NT2/D1 (cell line): ENCODE data around the gene INIP.
A peak's percentile ranks its signal among the peaks of the same experiment; 100 is the strongest.

Experiments
- DNase-seq: peaks from one replicate; pipeline ENCODE4 v3.0.0-alpha.2; 2011; ENCODE audit warnings: low read depth, low spot score
- H3K27me3 ChIP-seq: 2 replicates; pipeline ENCODE4 v1.6.0; 2011; ENCODE audit warnings: mild to moderate bottlenecking; ENCODE audit not compliant: insufficient read length, insufficient read depth
- H3K36me3 ChIP-seq: 2 replicates; pipeline ENCODE4 v1.6.1; 2011; ENCODE audit warnings: mild to moderate bottlenecking, low read length, mixed read lengths; ENCODE audit not compliant: insufficient read depth, insufficient read length
- H3K4me1 ChIP-seq: 2 replicates; pipeline ENCODE4 v1.5.1; 2011; ENCODE audit not compliant: insufficient read depth, insufficient read length
- H3K4me3 ChIP-seq: 2 replicates; pipeline ENCODE4 v1.5.1; 2011; ENCODE audit warnings: low read depth; ENCODE audit not compliant: insufficient read length
- H3K9ac ChIP-seq: 2 replicates; pipeline ENCODE4 v1.6.0; 2011; ENCODE audit warnings: low read depth; ENCODE audit not compliant: insufficient read length
- H3K9me3 ChIP-seq: 2 replicates; pipeline ENCODE4 v1.5.1; 2011; ENCODE audit warnings: mild to moderate bottlenecking, low read length; ENCODE audit not compliant: insufficient read depth
- SUZ12 ChIP-seq: IDR thresholded peaks from 2 replicates; pipeline ENCODE4 v1.6.1; 2011; ENCODE audit not compliant: insufficient read length, insufficient read depth; ENCODE audit errors: extremely low read depth
- YY1 ChIP-seq: IDR thresholded peaks from 2 replicates; pipeline ENCODE4 v1.6.1; 2011; ENCODE audit not compliant: insufficient read length, insufficient read depth
- ZNF274 ChIP-seq: IDR thresholded peaks from 2 replicates; pipeline ENCODE4 v1.6.1; 2011; ENCODE audit warnings: mild to moderate bottlenecking, low read depth, low read length

The INIP gene

DNA sequence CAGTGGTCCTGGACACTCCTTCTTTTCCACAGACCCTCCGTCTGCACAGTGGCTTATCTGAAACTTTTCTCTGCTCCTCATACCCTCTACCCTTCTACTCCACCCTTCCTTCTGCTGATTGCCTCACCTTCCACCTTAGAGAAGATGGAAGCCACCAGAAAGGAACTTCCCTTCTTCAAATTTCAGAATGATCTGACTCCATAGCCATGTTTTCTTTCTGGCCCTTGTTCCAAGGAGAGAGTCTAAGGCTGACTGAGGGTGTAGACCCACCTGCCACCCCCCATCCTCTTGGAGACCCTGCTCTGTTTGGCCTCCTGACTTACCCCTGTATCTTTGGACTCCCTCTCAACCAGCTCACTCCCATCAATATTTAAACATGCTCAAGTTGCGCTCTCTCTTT, 40.0 kb upstream of the INIP start:
- no peaks in the 10 kb centered on the region for H3K9me3 ChIP-seq
- no peak for DNase-seq
- no peak overlapping the region for H3K4me3 ChIP-seq
- H3K9ac ChIP-seq: no peak overlapping the region
- peaks cover 6% of the 10 kb centered on the region for H3K4me1 ChIP-seq
- no peaks in the 10 kb centered on the region for H3K27me3 ChIP-seq
- TF ChIP-seq SUZ12 (no peak), YY1 (no peak), ZNF274 (no peak)
- H3K36me3 ChIP-seq: no peaks in the 10 kb centered on the region

DNA sequence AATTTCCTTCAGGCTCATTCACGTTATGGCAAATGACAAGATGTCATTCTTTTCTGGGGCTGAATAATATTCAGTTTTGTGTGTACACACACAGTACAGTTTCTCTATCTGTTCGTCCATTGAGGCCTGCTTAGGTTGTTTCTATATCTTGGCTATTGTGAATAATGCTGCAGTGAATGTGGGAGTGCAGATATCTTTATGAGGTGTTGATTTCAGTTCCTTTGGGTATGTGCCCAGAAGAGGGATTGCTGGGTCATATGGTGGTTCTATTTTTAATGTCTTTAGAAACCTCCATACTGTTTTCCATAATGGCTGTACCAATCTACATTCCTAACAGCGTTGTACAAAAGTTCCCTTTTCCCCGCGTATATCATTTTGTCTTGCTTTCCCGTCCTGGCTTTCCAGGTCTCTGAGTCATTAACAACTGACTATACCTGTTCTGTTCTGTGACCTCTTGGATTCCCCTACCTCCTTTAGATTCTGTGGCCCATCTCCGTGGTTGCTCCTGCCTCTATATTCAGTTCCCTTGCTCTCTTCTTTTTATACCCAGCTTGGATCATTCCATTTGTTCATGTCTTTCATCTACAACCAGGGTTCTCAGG, 39.5 kb upstream of the INIP start:
- TF ChIP-seq ZNF274: no peak
- peaks cover 6% of the 10 kb centered on the region for H3K4me1 ChIP-seq
- H3K9ac ChIP-seq: no peak overlapping the region
- no peak for DNase-seq
- no peak overlapping the region for H3K4me3 ChIP-seq
- no peaks in the 10 kb centered on the region for H3K36me3 ChIP-seq
- H3K27me3 ChIP-seq: no peaks in the 10 kb centered on the region
- no peaks in the 10 kb centered on the region for H3K9me3 ChIP-seq

DNA sequence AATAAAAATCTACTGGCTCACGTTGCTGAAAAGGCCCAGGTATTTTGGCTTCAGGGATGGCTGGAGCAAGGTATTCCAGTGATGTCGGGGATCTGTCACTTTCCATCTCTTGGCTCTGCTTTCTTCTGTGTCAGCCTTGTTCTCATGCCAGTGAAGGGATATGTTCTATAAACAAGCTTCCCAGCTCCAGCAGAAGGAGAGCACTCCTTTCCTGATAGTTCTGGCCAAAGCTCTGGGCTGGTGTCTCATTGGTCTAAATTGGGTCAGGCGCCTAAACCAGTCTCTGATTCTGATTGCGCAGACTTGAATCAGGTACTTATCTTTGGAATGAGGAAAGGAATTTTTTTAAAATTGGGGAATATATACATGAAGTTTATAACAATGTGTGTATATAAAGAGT, 37.8 kb upstream of the INIP start:
- no peak for DNase-seq
- H3K4me3 ChIP-seq: no peak overlapping the region
- H3K4me1 ChIP-seq: peaks cover 6% of the 10 kb centered on the region
- no peaks in the 10 kb centered on the region for H3K9me3 ChIP-seq
- H3K36me3 ChIP-seq: no peaks in the 10 kb centered on the region
- no peaks in the 10 kb centered on the region for H3K27me3 ChIP-seq
- no peak for TF ChIP-seq YY1
- H3K9ac ChIP-seq: no peak overlapping the region

DNA sequence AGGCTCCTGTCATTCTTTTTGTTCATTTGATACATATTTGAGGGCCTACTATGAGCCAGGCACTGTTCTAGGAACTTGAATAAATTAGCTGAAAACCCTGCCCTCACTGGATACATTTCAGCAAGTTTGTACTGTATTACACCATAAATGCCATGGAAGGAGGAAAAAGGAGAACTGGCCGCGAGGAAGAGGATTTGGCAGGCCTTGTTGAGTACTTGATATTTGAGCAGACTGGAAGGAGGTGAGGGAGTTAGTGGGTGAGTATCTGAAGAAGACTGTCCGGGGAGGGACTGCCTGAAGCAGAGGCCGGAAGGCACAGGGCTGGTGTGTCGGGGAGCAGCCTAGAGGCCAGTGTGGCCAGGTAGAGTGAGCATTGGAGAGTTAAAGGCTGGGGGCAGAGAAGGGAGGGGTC, 37.1 kb upstream of the INIP start:
- Histone ChIP-seq H3K9me3 (no peaks in the 10 kb centered on the region), H3K27me3 (peaks cover 2% of the 10 kb centered on the region), H3K4me1 (peaks cover 7% of the 10 kb centered on the region), H3K9ac (peak overlapping the region; percentile 12), H3K36me3 (no peaks in the 10 kb centered on the region), H3K4me3 (no peak overlapping the region)
- no peak for TF ChIP-seq ZNF274
- TF ChIP-seq SUZ12: no peak
- no peak for TF ChIP-seq YY1
- DNase-seq: no peak

DNA sequence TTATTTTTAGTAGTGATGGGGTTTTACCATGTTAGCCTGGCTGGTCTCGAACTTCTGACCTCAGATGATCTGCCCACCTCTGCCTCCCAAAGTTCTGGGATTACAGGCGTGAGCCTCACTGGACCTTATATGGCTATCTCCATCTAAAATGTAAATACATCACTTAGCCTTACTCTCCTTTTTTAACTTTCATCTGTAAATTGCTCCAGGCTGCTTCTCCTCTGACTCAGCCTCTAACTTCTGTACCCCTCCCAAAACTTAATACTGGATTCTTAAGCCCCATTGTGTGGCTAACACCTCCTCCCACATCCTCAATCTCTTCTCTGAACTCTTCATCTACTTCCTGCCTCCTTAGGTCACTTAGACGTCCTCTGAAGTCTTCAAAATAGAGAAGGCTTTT, 36.7 kb upstream of the INIP start:
- no peaks in the 10 kb centered on the region for H3K36me3 ChIP-seq

DNA sequence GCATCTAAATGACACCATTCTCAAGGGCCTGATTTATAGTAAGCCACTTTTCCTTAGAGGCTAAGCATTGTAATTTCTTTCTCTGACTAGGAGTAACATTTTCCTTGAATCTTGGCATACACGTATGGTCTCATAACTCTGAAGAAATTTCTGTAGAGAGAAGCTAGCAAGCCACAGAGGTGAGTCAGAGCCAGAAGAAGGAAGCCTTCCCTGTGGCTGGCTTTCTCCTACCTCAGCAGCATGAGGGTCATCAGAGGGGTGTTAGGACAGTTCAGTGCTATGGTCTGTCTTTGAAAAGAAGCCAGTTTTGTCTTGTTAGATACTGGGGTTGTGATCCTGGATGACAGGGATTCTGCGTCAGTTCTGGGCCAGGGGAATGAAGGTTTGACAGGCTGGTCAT, 35.8 kb upstream of the INIP start:
- no peak overlapping the region for H3K9ac ChIP-seq
- H3K36me3 ChIP-seq: no peaks in the 10 kb centered on the region
- H3K4me1 ChIP-seq: peaks cover 8% of the 10 kb centered on the region
- no peaks in the 10 kb centered on the region for H3K9me3 ChIP-seq
- H3K4me3 ChIP-seq: no peak overlapping the region
- DNase-seq: no peak
- H3K27me3 ChIP-seq: peaks cover 9% of the 10 kb centered on the region
- TF ChIP-seq YY1: no peak
- TF ChIP-seq SUZ12: no peak
- TF ChIP-seq ZNF274: no peak

More for the DNA sequence above, 36.7 kb upstream of the INIP start:
- H3K4me1 ChIP-seq: peaks cover 8% of the 10 kb centered on the region
- H3K27me3 ChIP-seq: peaks cover 3% of the 10 kb centered on the region
- H3K9ac ChIP-seq: no peak overlapping the region
- H3K4me3 ChIP-seq: no peak overlapping the region
- DNase-seq: peak; percentile 71
- no peaks in the 10 kb centered on the region for H3K9me3 ChIP-seq
- TF ChIP-seq ZNF274 (no peak), YY1 (no peak), SUZ12 (no peak)

DNA sequence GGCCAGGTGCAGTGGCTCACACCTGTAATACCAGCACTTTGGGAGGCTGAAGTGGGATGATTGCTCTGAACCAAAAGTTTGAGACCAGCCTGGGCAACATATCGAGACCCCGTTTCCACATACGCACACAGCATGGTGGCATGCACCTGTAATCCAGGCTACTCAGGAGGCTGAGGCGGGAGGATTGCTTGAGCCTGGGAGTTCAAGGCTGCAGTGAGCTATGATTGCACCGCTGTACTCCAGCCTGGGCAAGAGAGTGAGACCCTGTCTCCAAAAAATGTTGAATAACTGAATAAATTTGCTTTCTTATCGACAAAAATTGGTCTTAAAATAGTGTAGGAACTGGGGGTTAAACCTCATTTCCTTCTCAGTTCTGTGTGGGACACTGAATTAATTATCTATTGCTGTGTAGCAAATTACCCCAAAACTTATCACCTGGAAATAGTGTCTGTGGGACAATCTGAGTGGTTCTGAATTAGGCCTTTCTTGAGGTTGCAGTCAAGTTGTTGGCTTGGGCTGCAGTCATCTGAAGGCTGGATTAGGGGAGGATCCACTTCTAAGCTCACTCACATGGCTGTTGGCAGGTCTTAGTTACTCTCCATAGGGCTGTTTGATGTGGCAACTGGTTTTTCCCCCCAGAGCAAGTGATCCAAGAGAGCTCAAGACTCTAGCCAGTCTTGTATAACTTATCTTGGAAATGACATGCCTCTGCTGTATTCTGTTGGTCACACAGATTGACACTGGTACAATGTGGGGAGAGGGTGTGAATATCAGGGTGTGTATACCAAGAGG, 34.6 kb upstream of the INIP start:
- Histone ChIP-seq H3K9ac (peak overlapping the region; percentile 83), H3K36me3 (no peaks in the 10 kb centered on the region), H3K4me3 (no peak overlapping the region), H3K9me3 (no peaks in the 10 kb centered on the region), H3K27me3 (peaks cover 9% of the 10 kb centered on the region), H3K4me1 (peaks cover 8% of the 10 kb centered on the region)
- DNase-seq: no peak
- no peak for TF ChIP-seq ZNF274
- no peak for TF ChIP-seq YY1
- no peak for TF ChIP-seq SUZ12
